Trophoblast cell (in vitro differentiated cells and primary cell): ENCODE measurements around the gene ZNF718.

Experiments used
- DNase-seq, 2 donors: peaks; one replicate each; pipeline ENCODE4 v3.0.0-alpha.2; 2016
- H2AFZ ChIP-seq: 2 replicates; pipeline ENCODE4 v1.6.1; 2013; ENCODE audit warnings: low read length, moderate library complexity, mild to moderate bottlenecking; ENCODE audit not compliant: insufficient read depth, poor library complexity
- H2AK5ac ChIP-seq: 2 replicates; pipeline ENCODE4 v1.6.1; 2013; ENCODE audit warnings: mild to moderate bottlenecking, low read length
- H2BK120ac ChIP-seq: 2 replicates; pipeline ENCODE4 v1.6.1; 2013; ENCODE audit warnings: low read length, mild to moderate bottlenecking, moderate library complexity; ENCODE audit not compliant: insufficient read depth, poor library complexity
- H2BK12ac ChIP-seq: 2 replicates; pipeline ENCODE4 v1.6.1; 2013; ENCODE audit warnings: mild to moderate bottlenecking, low read length, moderate library complexity
- H2BK5ac ChIP-seq: 2 replicates; pipeline ENCODE4 v1.6.1; 2013; ENCODE audit warnings: low read length, low read depth, moderate library complexity, mild to moderate bottlenecking; ENCODE audit not compliant: poor library complexity
- H3K14ac ChIP-seq: 2 replicates; pipeline ENCODE4 v1.6.1; 2013; ENCODE audit warnings: mild to moderate bottlenecking, low read length
- H3K18ac ChIP-seq: 2 replicates; pipeline ENCODE4 v1.6.1; 2013; ENCODE audit warnings: mild to moderate bottlenecking, low read length
- H3K23ac ChIP-seq: 2 replicates; pipeline ENCODE4 v1.6.1; 2013; ENCODE audit warnings: low read length
- H3K27ac ChIP-seq: 2 replicates; pipeline ENCODE4 v1.5.1; 2013; ENCODE audit warnings: low read depth, mild to moderate bottlenecking, inconsistent platforms, low read length, moderate library complexity
- H3K27me3 ChIP-seq: 2 replicates; pipeline ENCODE4 v1.6.1; 2013; ENCODE audit warnings: inconsistent platforms, mild to moderate bottlenecking, low read length, moderate library complexity; ENCODE audit not compliant: insufficient read depth
- H3K36me3 ChIP-seq, 2 experiments: 1 replicate in 1 of 2; 2 replicates in 1 of 2; pipeline ENCODE4 v1.6.1; 2013; ENCODE audit warnings: low read length in 2 of 2, mild to moderate bottlenecking in 2 of 2, moderate library complexity in 1 of 2; ENCODE audit not compliant: insufficient read depth in 2 of 2, control insufficient read depth in 1 of 2
- H3K4ac ChIP-seq: 2 replicates; pipeline ENCODE4 v1.6.1; 2013; ENCODE audit warnings: low read depth, mild to moderate bottlenecking, low read length, moderate library complexity
- H3K4me1 ChIP-seq, 2 experiments: 1 replicate in 1 of 2; 2 replicates in 1 of 2; pipeline ENCODE4 v1.6.1; 2013; ENCODE audit warnings: low read length in 2 of 2, mild to moderate bottlenecking in 2 of 2, moderate library complexity in 1 of 2; ENCODE audit not compliant: insufficient read depth in 2 of 2, control insufficient read depth in 1 of 2
- H3K4me2 ChIP-seq: 2 replicates; pipeline ENCODE4 v1.6.1; 2013; ENCODE audit warnings: inconsistent platforms, mild to moderate bottlenecking, low read length, moderate library complexity
- H3K4me3 ChIP-seq: 2 replicates; pipeline ENCODE4 v1.5.1; 2013; ENCODE audit warnings: mild to moderate bottlenecking, low read depth, low read length, inconsistent platforms
- H3K79me1 ChIP-seq: one replicate; pipeline ENCODE4 v1.6.1; 2013; ENCODE audit warnings: low read length
- H3K79me2 ChIP-seq: 2 replicates; pipeline ENCODE4 v1.6.1; 2013; ENCODE audit warnings: low read length, mild to moderate bottlenecking; ENCODE audit not compliant: control insufficient read depth, insufficient read depth, poor library complexity
- H3K9ac ChIP-seq: 2 replicates; pipeline ENCODE4 v1.6.1; 2013; ENCODE audit warnings: mild to moderate bottlenecking, low read length
- H3K9me3 ChIP-seq: 2 replicates; pipeline ENCODE4 v1.6.1; 2013; ENCODE audit warnings: low read depth, mild to moderate bottlenecking, control low read depth, inconsistent platforms, low read length; ENCODE audit not compliant: insufficient read depth
- H4K12ac ChIP-seq: 2 replicates; pipeline ENCODE4 v1.6.1; 2013; ENCODE audit warnings: low read depth, mild to moderate bottlenecking, low read length, moderate library complexity
- H4K8ac ChIP-seq: 2 replicates; pipeline ENCODE4 v1.6.1; 2013; ENCODE audit warnings: low read depth, mild to moderate bottlenecking, low read length, moderate library complexity
- H4K91ac ChIP-seq: one replicate; pipeline ENCODE4 v1.6.1; 2013; ENCODE audit warnings: low read depth, mild to moderate bottlenecking, low read length, moderate library complexity
- WGBS: extraction: QIAGEN DNeasy Blood & Tissue Kit; methylation state at CpG from one replicate; pipeline ENCODE4 v1.1.7; 2013; ENCODE audit warnings: missing lambda C conversion rate; ENCODE audit not compliant: insufficient read length, insufficient coverage; ENCODE audit errors: extremely low coverage; 5-methylcytosine and 5-hydroxymethylcytosine counted together

The ZNF718 gene

DNA sequence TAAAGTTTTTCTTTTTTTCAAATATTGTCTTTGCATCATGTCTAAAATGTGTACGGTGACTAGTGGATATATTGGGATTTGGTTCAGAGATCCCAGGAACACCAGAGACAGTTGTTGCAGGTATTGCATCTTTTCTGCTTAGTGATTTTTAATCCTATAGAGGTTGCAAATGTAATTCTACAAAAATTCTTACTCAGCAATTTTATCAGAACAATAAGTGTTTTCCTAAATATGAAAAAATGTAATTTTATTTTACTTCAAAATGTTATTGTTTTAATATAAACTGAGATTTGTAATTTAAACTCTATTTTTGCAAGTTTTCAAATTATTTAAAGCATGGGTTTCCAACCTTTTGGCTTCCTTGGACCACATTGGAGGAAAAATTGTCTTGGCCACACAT is 8.2 kb downstream of the ZNF718 start:
- Histone ChIP-seq H2AK5ac (no peak overlapping the region), H4K12ac (no peak overlapping the region), H3K79me1 (no peaks in the 10 kb centered on the region), H3K27me3 (no peaks in the 10 kb centered on the region), H3K79me2 (peaks cover 2% of the 10 kb centered on the region), H4K8ac (no peak overlapping the region), H2AFZ (no peak overlapping the region), H3K4me2 (no peak overlapping the region), H3K23ac (no peak overlapping the region), H3K4ac (no peak overlapping the region), H3K9me3 (no peaks in the 10 kb centered on the region), H3K4me3 (no peak overlapping the region), H2BK12ac (no peak overlapping the region), H4K91ac (no peak overlapping the region), H3K4me1 (peaks cover 0 to 4% of the 10 kb centered on the region in 2 experiments), H3K18ac (no peak overlapping the region), H2BK5ac (no peak overlapping the region), H2BK120ac (no peak overlapping the region), H3K36me3 (peaks cover 24 to 31% of the 10 kb centered on the region in 2 experiments), H3K14ac (no peak overlapping the region), H3K27ac (no peak overlapping the region), H3K9ac (no peak overlapping the region)
- no peak for DNase-seq
- WGBS, result no CpG with 5 or more reads among the region's 1 CpG

DNA sequence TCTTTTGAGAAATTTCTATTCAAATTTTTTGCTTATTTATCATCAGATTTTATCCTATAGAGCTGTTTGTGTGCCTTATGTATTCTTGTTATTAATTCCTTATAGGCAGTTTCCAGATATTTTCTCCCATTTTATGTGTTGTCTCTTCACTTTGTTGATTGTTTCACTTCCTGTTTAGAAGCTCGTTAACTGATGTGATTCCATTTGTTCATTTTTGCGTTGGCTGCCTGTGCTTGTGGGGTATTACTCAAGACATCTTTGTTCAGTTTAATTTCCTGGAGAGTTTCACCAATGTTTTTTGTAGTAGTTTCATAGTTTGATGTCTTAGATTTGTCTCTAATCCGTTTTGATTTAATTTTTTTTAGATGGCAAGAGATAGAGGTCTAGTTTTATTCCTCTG is 14.6 kb downstream of the ZNF718 start:
- peaks cover 2% of the 10 kb centered on the region for H3K79me2 ChIP-seq
- H3K4ac ChIP-seq, result no peak overlapping the region
- H4K91ac ChIP-seq, result no peak overlapping the region
- no peak overlapping the region for H3K18ac ChIP-seq
- no peak overlapping the region for H3K27ac ChIP-seq
- no peak for DNase-seq
- no peak overlapping the region for H2BK5ac ChIP-seq
- no peak overlapping the region for H3K4me2 ChIP-seq
- H3K4me3 ChIP-seq, result no peak overlapping the region
- H3K36me3 ChIP-seq, result peaks cover 22 to 31% of the 10 kb centered on the region in 2 experiments
- H2AFZ ChIP-seq, result no peak overlapping the region
- H3K79me1 ChIP-seq, result no peaks in the 10 kb centered on the region
- no peak overlapping the region for H4K8ac ChIP-seq
- H3K9ac ChIP-seq, result no peak overlapping the region
- no peaks in the 10 kb centered on the region for H3K27me3 ChIP-seq
- no peak overlapping the region for H2BK120ac ChIP-seq
- WGBS, result no CpG with 5 or more reads among the region's 3 CpGs
- H3K9me3 ChIP-seq, result no peaks in the 10 kb centered on the region
- H4K12ac ChIP-seq, result no peak overlapping the region
- H3K23ac ChIP-seq, result no peak overlapping the region
- H2BK12ac ChIP-seq, result no peak overlapping the region
- no peak overlapping the region for H3K14ac ChIP-seq
- H3K4me1 ChIP-seq, result peaks cover 0 to 4% of the 10 kb centered on the region in 2 experiments
- no peak overlapping the region for H2AK5ac ChIP-seq

DNA sequence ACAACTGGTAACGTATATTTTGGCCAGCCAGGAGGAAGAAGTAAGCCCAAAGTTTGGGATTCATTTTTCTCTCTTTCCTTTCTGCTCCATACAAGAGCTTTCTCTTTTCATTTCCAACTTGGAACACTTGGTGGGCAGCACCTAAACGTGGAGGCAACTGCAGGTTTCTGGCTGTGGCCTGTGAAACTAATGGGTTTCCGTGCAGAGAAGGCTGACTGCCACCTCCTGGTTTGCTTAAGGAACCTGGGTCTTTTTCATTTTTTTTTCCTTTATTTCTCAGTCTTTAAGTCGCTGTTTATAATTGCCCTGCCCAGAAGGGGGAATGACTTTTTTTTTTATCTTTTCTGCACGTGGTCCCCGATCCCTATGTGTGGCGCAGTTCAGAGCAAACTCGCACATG is 15.4 kb downstream of the ZNF718 start:
- H2BK120ac ChIP-seq, result no peak overlapping the region
- no peak overlapping the region for H4K91ac ChIP-seq
- H3K79me1 ChIP-seq, result no peaks in the 10 kb centered on the region
- H3K4ac ChIP-seq, result no peak overlapping the region
- H3K23ac ChIP-seq, result no peak overlapping the region
- H2AK5ac ChIP-seq, result no peak overlapping the region
- no CpG with 5 or more reads among the region's 8 CpGs for WGBS
- no peak overlapping the region for H2AFZ ChIP-seq
- H3K4me2 ChIP-seq, result no peak overlapping the region
- no peak overlapping the region for H3K9ac ChIP-seq
- H3K27me3 ChIP-seq, result no peaks in the 10 kb centered on the region
- H3K18ac ChIP-seq, result no peak overlapping the region
- H3K9me3 ChIP-seq, result no peaks in the 10 kb centered on the region
- H3K79me2 ChIP-seq, result peaks cover 2% of the 10 kb centered on the region
- DNase-seq, result no peak
- no peak overlapping the region for H3K14ac ChIP-seq
- H3K4me3 ChIP-seq, result no peak overlapping the region
- no peak overlapping the region for H4K12ac ChIP-seq
- peaks cover 0 to 4% of the 10 kb centered on the region in 2 experiments for H3K4me1 ChIP-seq
- H3K27ac ChIP-seq, result no peak overlapping the region
- peaks cover 19 to 29% of the 10 kb centered on the region in 2 experiments for H3K36me3 ChIP-seq
- H2BK5ac ChIP-seq, result no peak overlapping the region
- no peak overlapping the region for H4K8ac ChIP-seq
- no peak overlapping the region for H2BK12ac ChIP-seq

DNA sequence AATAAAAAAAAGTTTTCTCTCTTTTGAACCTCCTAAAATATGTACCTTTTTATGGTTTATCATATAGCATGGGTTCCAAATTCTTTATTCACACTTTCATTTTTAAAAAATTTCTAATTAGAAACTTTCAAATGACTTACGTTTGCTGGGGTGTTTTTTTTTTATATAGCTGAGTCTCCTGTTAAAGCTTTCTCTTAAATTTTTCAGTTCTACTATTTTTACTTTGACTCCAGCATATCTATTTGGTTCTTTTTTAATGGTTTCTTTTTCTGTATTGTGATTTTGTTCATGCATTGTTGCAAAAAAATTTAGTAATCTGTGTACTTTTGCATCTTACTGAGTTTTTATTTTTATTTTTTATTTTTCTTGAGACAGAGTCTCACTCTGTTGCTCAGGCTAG is 22.3 kb downstream of the ZNF718 start:
- H3K9ac ChIP-seq, result no peak overlapping the region
- H3K18ac ChIP-seq, result no peak overlapping the region
- no peak overlapping the region for H2BK5ac ChIP-seq
- H4K8ac ChIP-seq, result no peak overlapping the region
- H3K23ac ChIP-seq, result no peak overlapping the region
- H2AK5ac ChIP-seq, result no peak overlapping the region
- H3K36me3 ChIP-seq, result peaks cover 19 to 22% of the 10 kb centered on the region in 2 experiments
- H3K9me3 ChIP-seq, result peaks cover 8% of the 10 kb centered on the region
- H3K14ac ChIP-seq, result no peak overlapping the region
- no peak overlapping the region for H3K27ac ChIP-seq
- no peak overlapping the region for H3K4me3 ChIP-seq
- no peak overlapping the region for H2BK12ac ChIP-seq
- WGBS, result no CpG with 5 or more reads among the region's 1 CpG
- no peaks in the 10 kb centered on the region for H3K27me3 ChIP-seq
- H4K91ac ChIP-seq, result no peak overlapping the region
- no peak overlapping the region for H2BK120ac ChIP-seq
- no peaks in the 10 kb centered on the region for H3K79me2 ChIP-seq
- H2AFZ ChIP-seq, result no peak overlapping the region
- H4K12ac ChIP-seq, result no peak overlapping the region
- no peaks in the 10 kb centered on the region for H3K4me1 ChIP-seq
- no peak for DNase-seq
- H3K4me2 ChIP-seq, result no peak overlapping the region
- no peak overlapping the region for H3K4ac ChIP-seq
- no peaks in the 10 kb centered on the region for H3K79me1 ChIP-seq
